Peyer's patch (tissue), 4 donors: ENCODE data around the gene MAP3K5. TPM values are rescaled to one million over a fixed set of nuclear protein-coding genes. Genes with fewer than 3 reads are reported as not detected.

ENCODE experiments used
- DNase-seq, 3 donors: peaks; one replicate each; pipeline ENCODE4 v3.0.0-alpha.2; 2017 to 2019
- H3K27ac ChIP-seq, 4 donors: fragments of 200-600 bp; sonication (generic); one replicate each; pipeline ENCODE4 v1.5.1; 2016 to 2019
- H3K27me3 ChIP-seq, 2 donors: fragments of 200-600 bp; sonication (generic); one replicate each; pipeline ENCODE4 v1.5.1; 2019
- H3K36me3 ChIP-seq, 3 donors: fragments of 200-600 bp; sonication (generic); one replicate each; pipeline ENCODE4 v1.5.1; 2016 to 2019
- H3K4me1 ChIP-seq, 4 donors: fragments of 200-600 bp; sonication (generic); one replicate each; pipeline ENCODE4 v1.5.1; 2016 to 2019
- H3K4me3 ChIP-seq, 4 donors: fragments of 200-600 bp; sonication (generic); 1 replicate in 3 of 4; 2 replicates in 1 of 4; pipeline ENCODE4 v1.5.1; 2016 to 2019; ENCODE audit warnings: mild to moderate bottlenecking in 1 of 4
- H3K9me3 ChIP-seq, 4 donors: fragments of 200-600 bp; sonication (generic); one replicate each; pipeline ENCODE4 v1.5.1; 2016 to 2019; ENCODE audit warnings: mild to moderate bottlenecking in 1 of 4
- POLR2A ChIP-seq, 2 donors: fragments of 450-650 bp; IDR thresholded peaks; one replicate each; pipeline ENCODE4 v1.5.1; 2017; ENCODE audit warnings: antibody characterized with exemption in 2 of 2, mild to moderate bottlenecking in 2 of 2, moderate library complexity in 2 of 2
- total RNA-seq, 4 donors: library from RNA; depleted of rRNA; stranded (reverse); fragments of >200 nt; gene quantifications; one replicate each; pipeline ENCODE4 v1.1.0, GENCODE V29; 2016
- TF ChIP-seq, protein P1 (sequence below), 6 experiments: fragments of 450-650 bp in 4 of 6; fragments of 200-600 bp in 2 of 6; sonication (generic) in 1 of 6; IDR thresholded peaks; one replicate each; pipeline ENCODE4 v1.5.1; 2017 to 2019; ENCODE audit warnings: antibody characterized with exemption in 6 of 6, mild to moderate bottlenecking in 3 of 6, moderate library complexity in 1 of 6

Gene MAP3K5
- total RNA-seq, 4 donors from 2014 or later, result 14.2 to 46.2 (median 23.2) TPM

- H3K27ac ChIP-seq, result no peak overlapping the region
- H3K36me3 ChIP-seq, result no peaks in the 10 kb centered on the region
- H3K9me3 ChIP-seq, result no peaks in the 10 kb centered on the region
- no peak overlapping the region for H3K4me3 ChIP-seq
- no peak for DNase-seq
- TF ChIP-seq, protein P1, sequence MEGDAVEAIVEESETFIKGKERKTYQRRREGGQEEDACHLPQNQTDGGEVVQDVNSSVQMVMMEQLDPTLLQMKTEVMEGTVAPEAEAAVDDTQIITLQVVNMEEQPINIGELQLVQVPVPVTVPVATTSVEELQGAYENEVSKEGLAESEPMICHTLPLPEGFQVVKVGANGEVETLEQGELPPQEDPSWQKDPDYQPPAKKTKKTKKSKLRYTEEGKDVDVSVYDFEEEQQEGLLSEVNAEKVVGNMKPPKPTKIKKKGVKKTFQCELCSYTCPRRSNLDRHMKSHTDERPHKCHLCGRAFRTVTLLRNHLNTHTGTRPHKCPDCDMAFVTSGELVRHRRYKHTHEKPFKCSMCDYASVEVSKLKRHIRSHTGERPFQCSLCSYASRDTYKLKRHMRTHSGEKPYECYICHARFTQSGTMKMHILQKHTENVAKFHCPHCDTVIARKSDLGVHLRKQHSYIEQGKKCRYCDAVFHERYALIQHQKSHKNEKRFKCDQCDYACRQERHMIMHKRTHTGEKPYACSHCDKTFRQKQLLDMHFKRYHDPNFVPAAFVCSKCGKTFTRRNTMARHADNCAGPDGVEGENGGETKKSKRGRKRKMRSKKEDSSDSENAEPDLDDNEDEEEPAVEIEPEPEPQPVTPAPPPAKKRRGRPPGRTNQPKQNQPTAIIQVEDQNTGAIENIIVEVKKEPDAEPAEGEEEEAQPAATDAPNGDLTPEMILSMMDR (IDR thresholded peaks at IDR 0.05), result no peak
- TF ChIP-seq POLR2A (IDR thresholded peaks at IDR 0.05), result no peak
- no peaks in the 10 kb centered on the region for H3K27me3 ChIP-seq
- peaks cover 0 to 10% (median 0%) of the 10 kb centered on the region in 4 donors for H3K4me1 ChIP-seq
These were observed 123.0 kb downstream of the MAP3K5 start for GRCh38 chr6:136669299-136669699.

GRCh38 chr6:136668571-136668970 lies 123.7 kb downstream of the MAP3K5 start:
- H3K27me3 ChIP-seq, result no peaks in the 10 kb centered on the region
- no peak for TF ChIP-seq POLR2A (IDR thresholded peaks at IDR 0.05)
- TF ChIP-seq, protein P1 (IDR thresholded peaks at IDR 0.05), result no peak
- H3K4me3 ChIP-seq, result no peak overlapping the region
- H3K9me3 ChIP-seq, result no peaks in the 10 kb centered on the region
- H3K36me3 ChIP-seq, result no peaks in the 10 kb centered on the region
- DNase-seq, result no peak
- peaks cover 0 to 10% (median 0%) of the 10 kb centered on the region in 4 donors for H3K4me1 ChIP-seq
- H3K27ac ChIP-seq, result no peak overlapping the region

- no peak overlapping the region for H3K4me3 ChIP-seq
- TF ChIP-seq POLR2A (IDR thresholded peaks at IDR 0.05), result no peak
- TF ChIP-seq, protein P1 (IDR thresholded peaks at IDR 0.05), result no peak
- no peak for DNase-seq
- no peaks in the 10 kb centered on the region for H3K36me3 ChIP-seq
- peaks cover 0 to 10% (median 0%) of the 10 kb centered on the region in 4 donors for H3K4me1 ChIP-seq
- no peaks in the 10 kb centered on the region for H3K9me3 ChIP-seq
- H3K27me3 ChIP-seq, result no peaks in the 10 kb centered on the region
- no peak overlapping the region for H3K27ac ChIP-seq
These were observed 126.2 kb downstream of the MAP3K5 start for GRCh38 chr6:136666041-136666440.

DNA sequence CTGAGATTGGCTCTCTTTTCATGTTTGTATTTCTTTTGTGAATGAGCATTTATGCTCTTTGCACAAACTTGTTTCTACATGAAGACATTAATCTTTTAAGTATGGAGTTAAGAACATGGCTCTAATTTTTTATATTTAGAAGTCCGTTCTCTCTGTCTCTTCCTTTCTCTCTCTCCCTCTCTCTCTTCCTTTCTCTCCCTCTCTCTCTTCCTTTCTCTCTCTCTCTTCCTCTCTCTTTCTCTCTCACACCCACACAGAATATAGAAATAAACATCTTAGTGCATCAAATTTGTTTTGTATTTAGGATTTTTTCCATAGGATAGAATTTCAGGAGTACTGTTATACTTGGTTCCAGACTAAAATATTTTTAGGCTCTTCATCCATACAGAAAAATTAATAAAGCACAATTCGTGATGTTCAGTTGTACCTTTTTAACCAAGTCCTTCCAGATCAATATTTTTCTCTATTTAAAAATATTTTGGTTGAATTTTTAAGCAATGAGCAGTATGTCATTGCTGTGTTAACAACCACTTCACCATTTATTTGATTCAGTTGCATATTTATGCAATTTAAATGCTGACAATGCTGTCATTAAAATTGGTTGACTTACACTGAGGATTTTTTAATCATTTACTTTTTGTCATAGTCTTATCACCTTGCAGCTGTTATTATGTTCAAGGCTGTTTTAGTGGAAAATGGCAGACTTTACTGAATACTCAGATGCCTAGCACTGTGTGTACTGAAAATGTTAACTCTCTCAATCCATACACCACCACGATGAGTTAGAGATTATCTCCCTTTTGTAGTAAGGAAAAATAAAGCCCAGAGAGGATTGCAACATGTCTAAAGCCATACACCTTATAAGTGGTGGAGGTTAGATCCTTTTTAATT lies 129.7 kb downstream of the MAP3K5 start:
- Histone ChIP-seq H3K4me1 (no peaks in the 10 kb centered on the region), H3K27me3 (no peaks in the 10 kb centered on the region), H3K36me3 (no peaks in the 10 kb centered on the region), H3K9me3 (no peaks in the 10 kb centered on the region), H3K4me3 (no peak overlapping the region), H3K27ac (no peak overlapping the region)
- no peak for DNase-seq
- TF ChIP-seq, protein P1 (IDR thresholded peaks at IDR 0.05), result no peak
- no peak for TF ChIP-seq POLR2A (IDR thresholded peaks at IDR 0.05)

GRCh38 chr6:136660727-136661126 lies 131.6 kb downstream of the MAP3K5 start:
- Histone ChIP-seq H3K27ac (no peak overlapping the region), H3K36me3 (no peaks in the 10 kb centered on the region), H3K4me3 (no peak overlapping the region), H3K4me1 (no peaks in the 10 kb centered on the region), H3K9me3 (no peaks in the 10 kb centered on the region), H3K27me3 (no peaks in the 10 kb centered on the region)
- TF ChIP-seq POLR2A (IDR thresholded peaks at IDR 0.05), result no peak
- TF ChIP-seq, protein P1 (IDR thresholded peaks at IDR 0.05), result no peak
- DNase-seq, result no peak
